HL-60 (cell line): ENCODE measurements around the gene SLC25A6.

Experiments used
- DNase-seq, 2 experiments: peaks; one replicate each; pipeline ENCODE4 v3.0.0-alpha.2; 2010 to 2020; ENCODE audit warnings: low read depth in 1 of 2, low spot score in 1 of 2
- H3K27ac ChIP-seq: fragments of 250-450 bp; sonication (Bioruptor Pico); replicated peaks from 2 replicates; pipeline ENCODE4 v1.5.1; 2020; ENCODE audit warnings: mild to moderate bottlenecking, moderate library complexity
- H3K27me3 ChIP-seq: fragments of 250-450 bp; sonication (Bioruptor Pico); 2 replicates; pipeline ENCODE4 v1.5.1; 2021; ENCODE audit warnings: mild to moderate bottlenecking, moderate library complexity; ENCODE audit not compliant: insufficient read depth, poor library complexity, severe bottlenecking
- H3K4me3 ChIP-seq: replicated peaks from 2 replicates; pipeline ENCODE4 v1.5.1; 2011; ENCODE audit warnings: mild to moderate bottlenecking, control low read depth, low read length; ENCODE audit not compliant: insufficient read depth
- GABPA ChIP-seq: IDR thresholded peaks from 2 replicates; pipeline ENCODE4 v1.6.1; 2012; ENCODE audit warnings: low read depth
- POLR2AphosphoS5 ChIP-seq: IDR thresholded peaks from 2 replicates; pipeline ENCODE4 v1.6.1; 2012; ENCODE audit warnings: low read depth
- REST ChIP-seq: IDR thresholded peaks from 2 replicates; pipeline ENCODE4 v1.6.1; 2012; ENCODE audit warnings: low read depth; ENCODE audit not compliant: insufficient replicate concordance
- SPI1 ChIP-seq: IDR thresholded peaks from 2 replicates; pipeline ENCODE4 v1.6.1; 2012; ENCODE audit warnings: low read depth, mild to moderate bottlenecking, borderline replicate concordance
- TF ChIP-seq, protein P1 (sequence below): IDR thresholded peaks from one replicate; pipeline ENCODE4 v1.5.1; 2011; ENCODE audit warnings: low read length, control low read depth, inconsistent platforms; ENCODE audit not compliant: insufficient read depth

Gene SLC25A6

DNA sequence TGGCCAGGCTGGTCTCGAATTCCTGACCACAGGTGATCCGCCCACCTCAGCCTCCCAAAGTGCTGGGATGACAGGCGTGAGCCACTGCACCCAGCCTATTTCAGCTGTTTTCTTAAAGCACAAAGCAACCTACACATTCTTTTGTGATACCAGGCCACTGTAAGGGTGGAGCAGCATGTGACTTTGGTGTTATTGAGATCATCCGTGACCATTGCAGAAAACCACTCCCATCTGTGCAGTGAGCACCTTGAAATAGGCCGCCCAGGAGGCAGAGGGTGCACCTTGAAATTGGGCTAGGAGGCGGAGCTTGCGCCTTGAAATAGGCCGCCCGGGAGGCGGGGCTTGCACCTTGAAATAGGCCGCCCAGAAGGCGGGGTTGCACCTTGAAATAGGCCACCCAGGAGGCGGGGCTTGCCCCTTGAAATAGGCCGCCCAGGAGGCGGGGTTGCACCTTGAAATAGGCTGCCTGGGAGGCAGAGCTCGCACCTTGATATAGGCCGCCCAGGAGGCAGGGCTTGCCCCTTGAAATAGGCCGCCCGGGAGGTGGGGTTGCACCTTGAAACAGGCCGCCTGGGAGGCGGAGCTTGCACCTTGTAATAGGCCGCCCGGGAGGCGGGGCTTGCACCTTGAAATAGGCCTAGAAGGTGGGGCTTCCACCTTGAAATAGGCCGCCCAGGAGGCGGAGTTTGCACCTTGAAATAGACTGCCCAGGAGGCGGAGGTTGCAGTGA, 9.0 kb upstream of the SLC25A6 start:
- no peak for DNase-seq
- H3K4me3 ChIP-seq: no peak overlapping the region
- no peaks in the 10 kb centered on the region for H3K27me3 ChIP-seq
- H3K27ac ChIP-seq: no peak overlapping the region
- TF ChIP-seq, protein P1, sequence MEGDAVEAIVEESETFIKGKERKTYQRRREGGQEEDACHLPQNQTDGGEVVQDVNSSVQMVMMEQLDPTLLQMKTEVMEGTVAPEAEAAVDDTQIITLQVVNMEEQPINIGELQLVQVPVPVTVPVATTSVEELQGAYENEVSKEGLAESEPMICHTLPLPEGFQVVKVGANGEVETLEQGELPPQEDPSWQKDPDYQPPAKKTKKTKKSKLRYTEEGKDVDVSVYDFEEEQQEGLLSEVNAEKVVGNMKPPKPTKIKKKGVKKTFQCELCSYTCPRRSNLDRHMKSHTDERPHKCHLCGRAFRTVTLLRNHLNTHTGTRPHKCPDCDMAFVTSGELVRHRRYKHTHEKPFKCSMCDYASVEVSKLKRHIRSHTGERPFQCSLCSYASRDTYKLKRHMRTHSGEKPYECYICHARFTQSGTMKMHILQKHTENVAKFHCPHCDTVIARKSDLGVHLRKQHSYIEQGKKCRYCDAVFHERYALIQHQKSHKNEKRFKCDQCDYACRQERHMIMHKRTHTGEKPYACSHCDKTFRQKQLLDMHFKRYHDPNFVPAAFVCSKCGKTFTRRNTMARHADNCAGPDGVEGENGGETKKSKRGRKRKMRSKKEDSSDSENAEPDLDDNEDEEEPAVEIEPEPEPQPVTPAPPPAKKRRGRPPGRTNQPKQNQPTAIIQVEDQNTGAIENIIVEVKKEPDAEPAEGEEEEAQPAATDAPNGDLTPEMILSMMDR: no peak
- TF ChIP-seq POLR2AphosphoS5: no peak
- no peak for TF ChIP-seq SPI1
- TF ChIP-seq GABPA: no peak
- TF ChIP-seq REST: no peak

DNA sequence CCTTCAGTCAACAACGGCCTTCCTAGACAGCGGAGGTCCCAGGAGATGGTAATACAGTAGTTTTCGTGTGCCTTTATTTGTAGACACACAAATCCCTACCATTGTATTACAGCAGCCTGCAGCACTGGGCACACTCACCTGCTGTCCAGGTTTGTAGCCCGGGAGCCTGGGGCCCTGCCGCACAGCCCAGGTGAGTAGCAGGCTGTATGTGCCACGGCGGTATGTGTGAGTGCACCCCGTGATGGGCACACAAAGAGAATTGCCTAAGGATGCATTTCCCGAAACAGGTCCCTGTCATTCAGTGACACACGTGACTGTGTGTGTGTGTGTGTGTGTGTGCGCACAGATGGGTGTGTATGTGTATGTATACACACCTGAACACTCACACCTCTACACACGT, 8.1 kb upstream of the SLC25A6 start:
- Histone ChIP-seq H3K27me3 (no peaks in the 10 kb centered on the region), H3K27ac (no peak overlapping the region), H3K4me3 (no peak overlapping the region)
- no peak for TF ChIP-seq POLR2AphosphoS5
- no peak for TF ChIP-seq GABPA
- no peak for TF ChIP-seq REST
- no peak for TF ChIP-seq SPI1
- TF ChIP-seq, protein P1: no peak
- no peak for DNase-seq

DNA sequence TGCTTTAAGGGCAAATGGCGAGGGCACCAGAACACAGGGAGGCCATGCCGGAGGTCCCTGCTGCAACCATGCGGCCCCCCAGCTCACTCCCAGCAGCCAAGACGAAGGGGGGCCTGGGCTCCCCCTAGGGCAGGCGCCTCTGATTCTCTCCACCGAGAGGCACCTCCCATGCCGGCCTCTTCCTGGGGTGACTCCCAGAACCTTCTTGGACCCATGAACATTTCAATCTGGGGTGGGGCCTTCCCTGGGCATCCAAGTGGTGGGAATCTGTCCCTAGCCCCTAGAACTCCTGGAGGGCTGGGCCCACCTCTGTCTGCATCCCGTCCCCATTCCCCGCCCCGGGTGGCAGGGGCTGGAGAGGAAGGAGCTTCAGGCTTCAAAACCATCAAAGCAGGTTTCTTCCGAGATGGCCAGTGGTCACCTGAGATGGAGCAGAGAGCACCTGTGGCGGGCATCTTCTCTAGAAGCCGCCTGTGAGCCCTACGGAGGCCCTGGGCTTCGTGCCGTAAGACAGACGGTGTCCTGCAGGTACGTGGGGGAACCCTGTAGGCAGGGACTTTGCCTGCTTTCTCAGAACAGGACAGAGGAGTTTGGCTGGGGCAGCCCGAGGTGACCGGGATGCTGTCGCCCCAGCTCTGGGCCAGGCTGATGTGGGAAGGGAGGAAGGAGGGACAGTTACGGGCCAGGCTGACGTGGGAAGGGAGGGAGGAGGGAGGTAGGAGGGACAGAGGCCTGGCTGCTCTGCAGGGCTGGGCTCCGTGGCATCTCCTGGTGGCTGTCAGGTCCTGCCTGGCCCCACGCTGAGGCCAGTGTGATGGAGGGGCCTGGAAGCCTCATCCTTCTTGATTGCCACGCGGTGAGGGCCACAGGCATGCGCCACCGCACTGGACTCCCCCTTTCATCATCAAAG, 6.8 kb upstream of the SLC25A6 start:
- H3K4me3 ChIP-seq: no peak overlapping the region
- no peaks in the 10 kb centered on the region for H3K27me3 ChIP-seq
- no peak for DNase-seq
- no peak overlapping the region for H3K27ac ChIP-seq
- TF ChIP-seq GABPA: no peak
- TF ChIP-seq, protein P1: no peak
- TF ChIP-seq REST: no peak
- no peak for TF ChIP-seq SPI1
- TF ChIP-seq POLR2AphosphoS5: no peak
